Measurements from ENCODE around the gene GMDS. TPM values are rescaled to one million over a fixed set of nuclear protein-coding genes. Genes with fewer than 3 reads are reported as not detected.

The GMDS gene
- total RNA-seq, 1 donor from 2014 or later = 65.2 TPM

GRCh38 chr6:2099870-2100269, 145.5 kb downstream of the GMDS start:
- no peak for DNase-seq (ENCODE audit: low spot score)

- no peak for DNase-seq (ENCODE audit: low spot score)
Measured at GRCh38 chr6:2097464-2097863, 147.9 kb downstream of the GMDS start.

- DNase-seq (ENCODE audit: low spot score) = no peak
Measured at GRCh38 chr6:2094642-2095041, 150.8 kb downstream of the GMDS start.

- DNase-seq (ENCODE audit: low spot score) = no peak
Measured at GRCh38 chr6:2086326-2086965, 159.0 kb downstream of the GMDS start.

- no peak for DNase-seq (ENCODE audit: low spot score)
Measured at GRCh38 chr6:2085657-2086056, 159.7 kb downstream of the GMDS start.

- no peak for DNase-seq (ENCODE audit: low spot score)
Measured at GRCh38 chr6:2081155-2082138, 164.0 kb downstream of the GMDS start.

GRCh38 chr6:2078888-2079287, 166.5 kb downstream of the GMDS start:
- DNase-seq (ENCODE audit: low spot score) = no peak

- DNase-seq (ENCODE audit: low spot score) = no peak
Measured at GRCh38 chr6:2077826-2078225, 167.6 kb downstream of the GMDS start.

GRCh38 chr6:2073476-2073875, 171.9 kb downstream of the GMDS start:
- no peak for DNase-seq (ENCODE audit: low spot score)

GRCh38 chr6:2072453-2072852, 173.0 kb downstream of the GMDS start:
- DNase-seq (ENCODE audit: low spot score) = no peak

- no peak for DNase-seq (ENCODE audit: low spot score)
Measured at GRCh38 chr6:2063547-2063946, 181.9 kb downstream of the GMDS start.

GRCh38 chr6:2061880-2062279, 183.5 kb downstream of the GMDS start:
- DNase-seq (ENCODE audit: low spot score) = no peak

- no peak for DNase-seq (ENCODE audit: low spot score)
Measured at GRCh38 chr6:2055911-2056310, 189.5 kb downstream of the GMDS start.

- DNase-seq (ENCODE audit: low spot score) = no peak
Measured at GRCh38 chr6:2055143-2055542, 190.3 kb downstream of the GMDS start.

- DNase-seq (ENCODE audit: low spot score) = no peak
Measured at GRCh38 chr6:2054516-2055067, 190.8 kb downstream of the GMDS start.

- no peak for DNase-seq (ENCODE audit: low spot score)
Measured at GRCh38 chr6:2053691-2054090, 191.7 kb downstream of the GMDS start.

- no peak for DNase-seq (ENCODE audit: low spot score)
Measured at GRCh38 chr6:2047855-2048254, 197.6 kb downstream of the GMDS start.

GRCh38 chr6:2044192-2044591, 201.2 kb downstream of the GMDS start:
- DNase-seq (ENCODE audit: low spot score) = no peak

GRCh38 chr6:2042956-2043648, 202.3 kb downstream of the GMDS start:
- DNase-seq (ENCODE audit: low spot score) = no peak

GRCh38 chr6:2038092-2038491, 207.3 kb downstream of the GMDS start:
- DNase-seq (ENCODE audit: low spot score) = no peak

- DNase-seq (ENCODE audit: low spot score) = no peak
Measured at GRCh38 chr6:2037237-2037926, 208.0 kb downstream of the GMDS start.

- no peak for DNase-seq (ENCODE audit: low spot score)
Measured at GRCh38 chr6:2036710-2037023, 208.7 kb downstream of the GMDS start.
